Mesothelial cell of epicardium (in vitro differentiated cells): Measurements from ENCODE around the gene AGBL4. TPM values are rescaled to one million over a fixed set of nuclear protein-coding genes. Genes with fewer than 3 reads are reported as not detected.

ENCODE experiments used
- DNase-seq, 2 experiments: peaks; one replicate each; pipeline ENCODE4 v3.0.0; 2021; ENCODE audit warnings: low spot score in 2 of 2; ENCODE audit not compliant: unreplicated experiment in 2 of 2
- H3K27ac Mint-ChIP-seq: 2 replicates; pipeline ENCODE4 v1.8.0; 2021; ENCODE audit warnings: mixed read lengths
- H3K27me3 Mint-ChIP-seq: 2 replicates; pipeline ENCODE4 v1.8.0; 2021; ENCODE audit warnings: low read depth, mixed read lengths
- H3K36me3 Mint-ChIP-seq: 2 replicates; pipeline ENCODE4 v1.8.0; 2021; ENCODE audit warnings: mixed read lengths
- H3K4me1 Mint-ChIP-seq: 2 replicates; pipeline ENCODE4 v1.8.0; 2021; ENCODE audit warnings: mixed read lengths
- H3K4me3 Mint-ChIP-seq: 2 replicates; pipeline ENCODE4 v1.8.0; 2021; ENCODE audit warnings: mild to moderate bottlenecking, moderate library complexity, mixed read lengths
- H3K9me3 Mint-ChIP-seq: 2 replicates; pipeline ENCODE4 v1.8.0; 2021; ENCODE audit warnings: mixed read lengths
- total RNA-seq: library from RNA; stranded (reverse); gene quantifications from 3 replicates; pipeline ENCODE4 v1.2.1, GENCODE V29; 2021
- TF ChIP-seq, protein P1 (sequence below): fragments of 200-600 bp; sonication (generic); IDR thresholded peaks from one replicate; pipeline ENCODE4 v1.5.0; 2021; ENCODE audit warnings: antibody characterized with exemption; ENCODE audit not compliant: unreplicated experiment

Gene AGBL4
- total RNA-seq, 1 donor from 2014 or later: 0.42 TPM

GRCh38 chr1:49523764-49524163 is 500.0 kb downstream of the AGBL4 start:
- Mint-ChIP-seq H3K4me3 (no peak overlapping the region), H3K27me3 (no peaks in the 10 kb centered on the region), H3K9me3 (peaks cover 90% of the 10 kb centered on the region), H3K4me1 (no peaks in the 10 kb centered on the region), H3K27ac (no peak overlapping the region), H3K36me3 (no peaks in the 10 kb centered on the region)
- DNase-seq: no peak
- TF ChIP-seq, protein P1, sequence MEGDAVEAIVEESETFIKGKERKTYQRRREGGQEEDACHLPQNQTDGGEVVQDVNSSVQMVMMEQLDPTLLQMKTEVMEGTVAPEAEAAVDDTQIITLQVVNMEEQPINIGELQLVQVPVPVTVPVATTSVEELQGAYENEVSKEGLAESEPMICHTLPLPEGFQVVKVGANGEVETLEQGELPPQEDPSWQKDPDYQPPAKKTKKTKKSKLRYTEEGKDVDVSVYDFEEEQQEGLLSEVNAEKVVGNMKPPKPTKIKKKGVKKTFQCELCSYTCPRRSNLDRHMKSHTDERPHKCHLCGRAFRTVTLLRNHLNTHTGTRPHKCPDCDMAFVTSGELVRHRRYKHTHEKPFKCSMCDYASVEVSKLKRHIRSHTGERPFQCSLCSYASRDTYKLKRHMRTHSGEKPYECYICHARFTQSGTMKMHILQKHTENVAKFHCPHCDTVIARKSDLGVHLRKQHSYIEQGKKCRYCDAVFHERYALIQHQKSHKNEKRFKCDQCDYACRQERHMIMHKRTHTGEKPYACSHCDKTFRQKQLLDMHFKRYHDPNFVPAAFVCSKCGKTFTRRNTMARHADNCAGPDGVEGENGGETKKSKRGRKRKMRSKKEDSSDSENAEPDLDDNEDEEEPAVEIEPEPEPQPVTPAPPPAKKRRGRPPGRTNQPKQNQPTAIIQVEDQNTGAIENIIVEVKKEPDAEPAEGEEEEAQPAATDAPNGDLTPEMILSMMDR: no peak

- no peaks in the 10 kb centered on the region for H3K36me3 Mint-ChIP-seq
- no peak overlapping the region for H3K27ac Mint-ChIP-seq
- H3K9me3 Mint-ChIP-seq: peaks cover 78% of the 10 kb centered on the region
- no peaks in the 10 kb centered on the region for H3K27me3 Mint-ChIP-seq
- TF ChIP-seq, protein P1: no peak
- no peak overlapping the region for H3K4me3 Mint-ChIP-seq
- no peaks in the 10 kb centered on the region for H3K4me1 Mint-ChIP-seq
- DNase-seq: no peak
Measured at GRCh38 chr1:49466961-49467360, 556.8 kb downstream of the AGBL4 start.

GRCh38 chr1:49465486-49466185 is 558.1 kb downstream of the AGBL4 start:
- Mint-ChIP-seq H3K9me3 (peaks cover 80% of the 10 kb centered on the region), H3K27ac (no peak overlapping the region), H3K4me3 (no peak overlapping the region), H3K4me1 (no peaks in the 10 kb centered on the region), H3K36me3 (no peaks in the 10 kb centered on the region), H3K27me3 (no peaks in the 10 kb centered on the region)
- TF ChIP-seq, protein P1: no peak
- DNase-seq: no peak

DNA sequence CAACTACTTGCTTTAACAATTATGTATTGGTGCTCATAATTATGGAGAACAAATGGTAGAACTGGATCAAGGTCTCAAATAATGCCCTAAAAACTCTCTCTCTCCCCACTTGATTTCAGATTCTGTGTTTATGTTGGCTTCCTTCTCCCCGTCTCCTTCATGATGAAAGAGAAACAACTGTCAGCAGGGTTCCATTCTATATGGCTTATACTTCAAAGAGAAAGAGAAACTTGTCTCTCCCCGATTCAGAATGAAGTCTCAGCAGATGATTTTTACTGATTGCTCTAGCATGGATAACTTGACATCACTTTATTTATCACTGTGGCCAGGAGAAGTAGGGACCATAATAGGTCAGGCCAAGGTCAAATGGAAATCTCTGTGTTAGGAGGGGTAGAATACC is 575.6 kb downstream of the AGBL4 start:
- no peaks in the 10 kb centered on the region for H3K36me3 Mint-ChIP-seq
- H3K27me3 Mint-ChIP-seq: no peaks in the 10 kb centered on the region
- TF ChIP-seq, protein P1: no peak
- H3K4me3 Mint-ChIP-seq: no peak overlapping the region
- H3K27ac Mint-ChIP-seq: no peak overlapping the region
- no peaks in the 10 kb centered on the region for H3K4me1 Mint-ChIP-seq
- peaks cover 77% of the 10 kb centered on the region for H3K9me3 Mint-ChIP-seq
- DNase-seq: no peak

GRCh38 chr1:49436865-49437264 is 586.9 kb downstream of the AGBL4 start:
- Mint-ChIP-seq H3K36me3 (peaks cover 2% of the 10 kb centered on the region), H3K27me3 (no peaks in the 10 kb centered on the region), H3K9me3 (peaks cover 76% of the 10 kb centered on the region), H3K4me3 (no peak overlapping the region), H3K4me1 (no peaks in the 10 kb centered on the region), H3K27ac (no peak overlapping the region)
- DNase-seq: no peak
- TF ChIP-seq, protein P1: no peak

- no peaks in the 10 kb centered on the region for H3K36me3 Mint-ChIP-seq
Measured at GRCh38 chr1:49435291-49435690, 588.5 kb downstream of the AGBL4 start.

More at GRCh38 chr1:49435291-49435690, 588.5 kb downstream of the AGBL4 start:
- no peaks in the 10 kb centered on the region for H3K4me1 Mint-ChIP-seq
- no peak for DNase-seq
- TF ChIP-seq, protein P1: no peak
- H3K9me3 Mint-ChIP-seq: peaks cover 76% of the 10 kb centered on the region
- no peak overlapping the region for H3K27ac Mint-ChIP-seq
- no peaks in the 10 kb centered on the region for H3K27me3 Mint-ChIP-seq
- no peak overlapping the region for H3K4me3 Mint-ChIP-seq
